H9 (cell line): Measurements from ENCODE around the gene SCIN. TPM values are rescaled to one million over a fixed set of nuclear protein-coding genes. Genes with fewer than 3 reads are reported as not detected.

Experiments
- DNase-seq: peaks from one replicate; pipeline ENCODE4 v3.0.0-alpha.2; 2017
- H2AFZ ChIP-seq: one replicate; pipeline ENCODE4 v1.6.1; 2013; ENCODE audit warnings: mild to moderate bottlenecking, low read length, control low read depth, moderate library complexity
- H2AK5ac ChIP-seq: 2 replicates; pipeline ENCODE4 v1.6.1; 2013; ENCODE audit warnings: low read length, control low read depth, mixed read lengths; ENCODE audit not compliant: insufficient read length
- H2BK120ac ChIP-seq: one replicate; pipeline ENCODE4 v1.6.1; 2013; ENCODE audit warnings: low read depth, mild to moderate bottlenecking, low read length, control low read depth, inconsistent platforms; ENCODE audit not compliant: poor library complexity, severe bottlenecking
- H2BK12ac ChIP-seq: 2 replicates; pipeline ENCODE4 v1.6.1; 2013; ENCODE audit warnings: low read length, control low read depth, mixed read lengths, low read depth; ENCODE audit not compliant: insufficient read length
- H2BK15ac ChIP-seq: 2 replicates; pipeline ENCODE4 v1.6.1; 2013; ENCODE audit warnings: low read depth, low read length, control low read depth
- H2BK20ac ChIP-seq: one replicate; pipeline ENCODE4 v1.6.1; 2013; ENCODE audit warnings: low read depth, mild to moderate bottlenecking, low read length, control low read depth, inconsistent platforms; ENCODE audit not compliant: poor library complexity, severe bottlenecking
- H2BK5ac ChIP-seq: 2 replicates; pipeline ENCODE4 v1.6.1; 2013; ENCODE audit warnings: low read length, control low read depth, mixed read lengths; ENCODE audit not compliant: insufficient read length
- H3K14ac ChIP-seq: 2 replicates; pipeline ENCODE4 v1.6.1; 2013; ENCODE audit warnings: low read length, control low read depth; ENCODE audit not compliant: insufficient read depth
- H3K18ac ChIP-seq: 2 replicates; pipeline ENCODE4 v1.6.1; 2013; ENCODE audit warnings: low read depth, mild to moderate bottlenecking, mixed read lengths, low read length, control low read depth; ENCODE audit not compliant: insufficient read length
- H3K23ac ChIP-seq: 2 replicates; pipeline ENCODE4 v1.6.1; 2013; ENCODE audit warnings: low read length, control low read depth, mixed read lengths, low read depth; ENCODE audit not compliant: insufficient read length
- H3K23me2 ChIP-seq: 2 replicates; pipeline ENCODE4 v1.6.1; 2013; ENCODE audit warnings: low read depth, mild to moderate bottlenecking, mixed read lengths, low read length, control low read depth; ENCODE audit not compliant: insufficient read length, poor library complexity, severe bottlenecking
- H3K27ac ChIP-seq: 2 replicates; pipeline ENCODE4 v1.5.1; 2013; ENCODE audit warnings: low read length, control low read depth, mixed read lengths, low read depth; ENCODE audit not compliant: insufficient read length
- H3K27me3 ChIP-seq: 2 replicates; pipeline ENCODE4 v1.6.1; 2013; ENCODE audit warnings: low read length, control low read depth, inconsistent platforms; ENCODE audit not compliant: insufficient read depth
- H3K4ac ChIP-seq: 2 replicates; pipeline ENCODE4 v1.6.1; 2013; ENCODE audit warnings: low read depth, mild to moderate bottlenecking, control low read depth, inconsistent platforms, low read length, moderate library complexity
- H3K4me1 ChIP-seq: 2 replicates; pipeline ENCODE4 v1.6.1; 2013; ENCODE audit warnings: low read length, control low read depth, inconsistent platforms; ENCODE audit not compliant: insufficient read depth
- H3K4me2 ChIP-seq: 2 replicates; pipeline ENCODE4 v1.6.1; 2013; ENCODE audit warnings: low read length, control low read depth, mixed read lengths; ENCODE audit not compliant: insufficient read length, insufficient read depth
- H3K56ac ChIP-seq: 2 replicates; pipeline ENCODE4 v1.6.1; 2013; ENCODE audit warnings: low read depth, mild to moderate bottlenecking, mixed read lengths, low read length, control low read depth; ENCODE audit not compliant: insufficient read length
- H3K79me1 ChIP-seq: 2 replicates; pipeline ENCODE4 v1.6.1; 2013; ENCODE audit warnings: low read depth, mild to moderate bottlenecking, moderate library complexity, low read length, control low read depth, inconsistent platforms; ENCODE audit not compliant: insufficient read depth, poor library complexity, severe bottlenecking
- H3K79me2 ChIP-seq: 2 replicates; pipeline ENCODE4 v1.6.1; 2013; ENCODE audit warnings: low read length, control low read depth, inconsistent platforms; ENCODE audit not compliant: insufficient read depth
- H3K9ac ChIP-seq: 2 replicates; pipeline ENCODE4 v1.6.1; 2013; ENCODE audit warnings: low read length, control low read depth, mixed read lengths; ENCODE audit not compliant: insufficient read length; ENCODE audit errors: extremely low read depth
- H3K9me3 ChIP-seq: one replicate; pipeline ENCODE4 v1.6.1; 2013; ENCODE audit warnings: low read depth, low read length, inconsistent platforms; ENCODE audit not compliant: control insufficient read depth
- H3T11ph ChIP-seq: one replicate; pipeline ENCODE4 v1.6.1; 2013; ENCODE audit warnings: mild to moderate bottlenecking, low read length, control low read depth, inconsistent platforms
- H4K20me1 ChIP-seq: one replicate; pipeline ENCODE4 v1.6.1; 2013; ENCODE audit not compliant: control insufficient read depth, insufficient read length, insufficient read depth
- H4K5ac ChIP-seq: 2 replicates; pipeline ENCODE4 v1.6.1; 2013; ENCODE audit warnings: low read depth, mild to moderate bottlenecking, mixed read lengths, low read length, control low read depth; ENCODE audit not compliant: insufficient read length
- H4K8ac ChIP-seq: replicated peaks from 2 replicates; pipeline ENCODE4 v1.6.1; 2013; ENCODE audit warnings: low read length, control low read depth, mixed read lengths, low read depth; ENCODE audit not compliant: insufficient read length
- H4K91ac ChIP-seq: 2 replicates; pipeline ENCODE4 v1.6.1; 2013; ENCODE audit warnings: low read depth, mild to moderate bottlenecking, moderate library complexity, mixed read lengths, low read length, control low read depth; ENCODE audit not compliant: insufficient read length
- H3K27ac Mint-ChIP-seq, 3 experiments: 2 replicates in 2 of 3; 3 replicates in 1 of 3; pipeline ENCODE4 v1.8.0; 2020 to 2021; ENCODE audit warnings: mixed read lengths in 3 of 3, mild to moderate bottlenecking in 1 of 3, moderate library complexity in 1 of 3
- H3K27me3 Mint-ChIP-seq: 2 replicates; pipeline ENCODE4 v1.8.0; 2021; ENCODE audit warnings: low read depth, mild to moderate bottlenecking, moderate library complexity, mixed read lengths
- H3K36me3 Mint-ChIP-seq, 3 experiments: 2 replicates in 2 of 3; 3 replicates in 1 of 3; pipeline ENCODE4 v1.8.0; 2020 to 2021; ENCODE audit warnings: low read depth in 3 of 3, mixed read lengths in 3 of 3; ENCODE audit not compliant: insufficient read depth in 1 of 3
- H3K4me1 Mint-ChIP-seq, 2 experiments: 2 replicates each; pipeline ENCODE4 v1.8.0; 2020; ENCODE audit warnings: mixed read lengths in 2 of 2
- H3K4me3 Mint-ChIP-seq, 2 experiments: 2 replicates in 1 of 2; 3 replicates in 1 of 2; pipeline ENCODE4 v1.8.0; 2020 to 2021; ENCODE audit warnings: mild to moderate bottlenecking in 2 of 2, mixed read lengths in 2 of 2, moderate library complexity in 1 of 2
- H3K9me3 Mint-ChIP-seq, 2 experiments: 2 replicates in 1 of 2; 3 replicates in 1 of 2; pipeline ENCODE4 v1.8.0; 2020; ENCODE audit warnings: mild to moderate bottlenecking in 2 of 2, mixed read lengths in 2 of 2, moderate library complexity in 1 of 2
- WGBS: extraction: QIAGEN DNeasy Blood & Tissue Kit; methylation state at CpG from one replicate; pipeline ENCODE4 v1.1.7; 2013; ENCODE audit warnings: missing lambda C conversion rate, low lambda C conversion rate, mixed read lengths; ENCODE audit not compliant: insufficient read length; ENCODE audit errors: extremely low coverage; 5-methylcytosine and 5-hydroxymethylcytosine counted together
- total RNA-seq: library from RNA; stranded (reverse); gene quantifications from 2 replicates; pipeline ENCODE4 v1.2.1, GENCODE V29; 2021
- TF ChIP-seq, protein P1 (sequence below): fragments of 200-600 bp; sonication (generic); conservative IDR thresholded peaks from 3 replicates; pipeline ENCODE4 v1.8.0; 2021; ENCODE audit warnings: antibody characterized with exemption, mild to moderate bottlenecking

SCIN gene
- total RNA-seq, 1 experiment from 2014 or later, result 0.44 TPM

GRCh38 chr7:12642508-12642907 is 72.0 kb downstream of the SCIN start:
- Histone ChIP-seq H3K18ac (no peak overlapping the region), H4K8ac (no peak overlapping the region), H3K9ac (no peak overlapping the region), H3K14ac (no peak overlapping the region), H3K79me2 (no peaks in the 10 kb centered on the region), H2BK20ac (no peak overlapping the region), H3K4me2 (no peak overlapping the region), H2BK15ac (no peak overlapping the region), H2AFZ (no peak overlapping the region), H2BK120ac (no peak overlapping the region), H4K5ac (no peak overlapping the region), H2AK5ac (no peak overlapping the region), H3K79me1 (no peaks in the 10 kb centered on the region), H4K20me1 (no peaks in the 10 kb centered on the region), H3K27ac (no peak overlapping the region), H3K23me2 (no peaks in the 10 kb centered on the region), H2BK12ac (no peak overlapping the region), H3K27me3 (no peaks in the 10 kb centered on the region; the same call in 1 of the 2 replicates), H4K91ac (no peak overlapping the region), H3K56ac (no peak overlapping the region), H3K4me1 (peaks cover 5% of the 10 kb centered on the region; the same call in 1 of the 2 replicates), H3K23ac (no peak overlapping the region), H3T11ph (no peak overlapping the region), H3K4ac (no peak overlapping the region), H3K9me3 (no peaks in the 10 kb centered on the region), H2BK5ac (no peak overlapping the region)
- no peaks in the 10 kb centered on the region for H3K36me3 Mint-ChIP-seq
- no peak overlapping the region for H3K27ac Mint-ChIP-seq
- H3K4me3 Mint-ChIP-seq, result no peak overlapping the region
- DNase-seq, result no peak
- WGBS, result no CpG with 5 or more reads among the region's 5 CpGs
- peaks cover 6 to 11% of the 10 kb centered on the region in 2 experiments; a peak in 2 of 4 replicates for H3K4me1 Mint-ChIP-seq
- TF ChIP-seq, protein P1, sequence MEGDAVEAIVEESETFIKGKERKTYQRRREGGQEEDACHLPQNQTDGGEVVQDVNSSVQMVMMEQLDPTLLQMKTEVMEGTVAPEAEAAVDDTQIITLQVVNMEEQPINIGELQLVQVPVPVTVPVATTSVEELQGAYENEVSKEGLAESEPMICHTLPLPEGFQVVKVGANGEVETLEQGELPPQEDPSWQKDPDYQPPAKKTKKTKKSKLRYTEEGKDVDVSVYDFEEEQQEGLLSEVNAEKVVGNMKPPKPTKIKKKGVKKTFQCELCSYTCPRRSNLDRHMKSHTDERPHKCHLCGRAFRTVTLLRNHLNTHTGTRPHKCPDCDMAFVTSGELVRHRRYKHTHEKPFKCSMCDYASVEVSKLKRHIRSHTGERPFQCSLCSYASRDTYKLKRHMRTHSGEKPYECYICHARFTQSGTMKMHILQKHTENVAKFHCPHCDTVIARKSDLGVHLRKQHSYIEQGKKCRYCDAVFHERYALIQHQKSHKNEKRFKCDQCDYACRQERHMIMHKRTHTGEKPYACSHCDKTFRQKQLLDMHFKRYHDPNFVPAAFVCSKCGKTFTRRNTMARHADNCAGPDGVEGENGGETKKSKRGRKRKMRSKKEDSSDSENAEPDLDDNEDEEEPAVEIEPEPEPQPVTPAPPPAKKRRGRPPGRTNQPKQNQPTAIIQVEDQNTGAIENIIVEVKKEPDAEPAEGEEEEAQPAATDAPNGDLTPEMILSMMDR, result no peak
- H3K9me3 Mint-ChIP-seq, result no peaks in the 10 kb centered on the region
- H3K27me3 Mint-ChIP-seq, result no peaks in the 10 kb centered on the region
